Sciatic nerve (tissue), 2 donors: ENCODE measurements around the gene LGALS8. TPM values are rescaled to one million over a fixed set of nuclear protein-coding genes. Genes with fewer than 3 reads are reported as not detected.
"Not testable (repeated sequence)": the region's sequence is repeated elsewhere in the genome, so short reads cannot be mapped to it uniquely, and the experiment has no call there.

Experiments
- ATAC-seq: fragments of 200-7000 bp; cut with Tn5 transposase; one replicate; pipeline ENCODE4 v1.9.1; 2020; ENCODE audit warnings: mild to moderate bottlenecking, moderate library complexity
- DNase-seq: peaks from one replicate; pipeline ENCODE4 v3.0.0-alpha.2; 2020; ENCODE audit warnings: low spot score
- intact Hi-C: fragments of 100-400 bp; cut with DNase I; formaldehyde crosslinking; loops from one replicate; pipeline ENCODE4 v1.14.2; 2022
- total RNA-seq: library from RNA; stranded (reverse); fragmentation: NEBNext Ultra II Directional; extraction: Animal tissue kit (Norgen Biotek cat#: 25700); gene quantifications from one replicate; pipeline ENCODE4 v1.2.1, GENCODE V29; 2021
- donor health status: DM: no; HTN: no; CAD: no.
- donor health status: DM: no; HTN: no; CAD: no.

LGALS8 gene
- 69.4 TPM for total RNA-seq

DNA sequence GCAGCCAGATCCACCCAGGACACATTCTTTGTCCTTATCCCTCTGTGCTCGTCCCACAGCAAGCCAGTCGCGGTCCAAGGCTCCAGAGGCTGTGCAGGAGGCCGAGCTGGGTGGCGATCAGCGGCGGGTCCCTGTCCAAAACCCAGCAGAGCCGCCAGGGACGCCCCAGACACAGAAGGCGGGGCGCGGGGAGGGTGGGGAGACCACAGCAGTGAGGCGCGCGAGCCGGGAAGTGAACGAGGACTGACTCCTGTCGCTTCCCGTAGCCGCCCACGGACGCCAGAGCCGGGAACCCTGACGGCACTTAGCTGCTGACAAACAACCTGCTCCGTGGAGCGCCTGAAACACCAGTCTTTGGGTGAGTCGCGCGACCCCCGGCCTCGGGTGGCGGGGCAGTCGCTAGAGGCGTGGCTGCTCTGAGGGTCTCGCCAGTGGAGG is at the start of gene LGALS8:
Gene LGALS8, plus strand, starts transcription at position 279 of the 438 bp plus-strand sequence. CDS start 2,089 bp downstream, outside the sequence.
- intact Hi-C loops: no loop called here
- peak; percentile 94 for DNase-seq
- peak; percentile 97 for ATAC-seq

DNA sequence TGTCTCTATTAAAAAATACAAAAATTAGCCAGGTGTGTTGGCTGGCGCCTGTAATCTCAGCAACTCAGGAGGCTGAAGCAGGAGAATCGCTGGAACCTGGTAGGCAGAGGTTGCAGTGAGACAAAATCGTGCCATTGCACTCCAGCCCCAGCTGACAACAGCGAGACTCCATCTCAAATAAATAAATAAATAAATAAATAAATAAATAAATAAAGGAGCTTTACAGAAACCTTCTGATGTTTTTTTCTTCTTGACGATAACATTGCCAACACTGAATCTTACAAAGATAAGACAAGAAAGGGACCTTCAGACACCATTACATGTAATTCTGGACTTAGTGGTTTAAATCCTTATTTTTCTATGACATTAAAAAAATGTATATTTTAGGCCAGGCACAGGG is 47.8 kb upstream of the LGALS8 start:
- no peak for DNase-seq
- intact Hi-C loops: no loop called here
- ATAC-seq: no peak

DNA sequence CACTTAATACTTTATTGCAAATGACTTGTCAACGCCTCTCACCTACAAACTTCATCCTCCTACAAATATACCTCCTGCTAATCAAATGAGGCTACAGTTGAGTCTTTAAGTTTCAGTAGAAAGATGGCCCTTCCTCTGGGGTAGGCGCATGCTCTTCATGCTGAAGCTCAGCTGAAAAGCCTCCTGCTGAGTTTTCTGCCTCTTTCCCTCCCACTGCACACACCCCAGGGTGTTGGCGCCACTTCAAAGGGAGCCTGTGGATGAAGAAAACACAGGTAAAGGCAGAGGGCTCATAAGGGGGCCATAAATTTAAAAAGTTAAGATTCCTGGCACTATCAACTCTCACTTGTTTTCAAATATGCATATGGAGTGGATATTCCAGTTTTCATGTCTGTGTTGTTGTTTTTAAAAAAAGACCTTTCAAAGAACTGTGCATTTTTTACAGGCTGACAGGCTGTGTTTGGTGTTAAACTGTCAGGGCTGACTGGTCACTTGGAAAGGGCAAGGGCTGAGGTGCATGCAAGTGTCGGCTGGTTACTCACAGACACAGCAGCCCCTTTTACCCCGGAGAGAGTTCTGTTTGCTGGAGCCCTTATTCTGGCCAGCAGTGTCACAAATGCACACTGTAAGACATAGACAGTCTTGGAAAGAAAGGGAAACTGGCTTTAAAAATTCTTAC is 42.9 kb upstream of the LGALS8 start:
- ATAC-seq (no peak), DNase-seq (no peak)
- intact Hi-C loops: no loop called here

DNA sequence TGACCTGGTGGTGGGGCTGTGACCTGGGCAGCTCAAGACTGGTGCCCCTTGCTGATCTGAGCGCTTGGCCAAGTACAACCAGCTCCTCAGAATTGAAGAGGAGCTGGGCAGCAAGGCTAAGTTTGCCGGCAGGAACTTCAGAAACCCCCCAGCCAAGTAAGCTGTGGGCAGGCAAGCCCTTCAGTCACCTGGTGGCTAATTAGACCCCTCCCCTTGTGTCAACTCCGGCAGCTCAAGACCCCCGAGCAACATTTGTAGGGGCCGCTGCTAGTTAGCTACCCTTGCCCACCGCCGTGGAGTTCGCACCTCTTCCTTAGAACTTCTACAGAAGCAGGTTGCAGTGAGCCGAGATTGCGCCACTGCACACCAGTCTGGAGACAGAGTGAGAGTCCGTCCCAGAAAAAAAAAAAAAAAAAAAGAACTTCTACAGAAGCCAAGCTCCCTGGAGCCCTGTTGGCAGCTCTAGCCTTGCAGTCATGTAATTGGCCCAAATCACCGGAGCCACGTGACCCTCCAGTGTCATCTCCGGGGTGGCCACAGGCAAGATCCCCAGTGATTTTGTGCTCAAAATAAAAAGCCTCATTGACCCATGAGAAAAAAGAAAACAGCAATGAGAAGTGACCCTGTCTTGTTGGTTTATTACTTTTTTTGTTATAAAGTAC is 39.3 kb upstream of the LGALS8 start:
- ATAC-seq: no peak
- intact Hi-C loops: no loop called here
- DNase-seq: no peak

DNA sequence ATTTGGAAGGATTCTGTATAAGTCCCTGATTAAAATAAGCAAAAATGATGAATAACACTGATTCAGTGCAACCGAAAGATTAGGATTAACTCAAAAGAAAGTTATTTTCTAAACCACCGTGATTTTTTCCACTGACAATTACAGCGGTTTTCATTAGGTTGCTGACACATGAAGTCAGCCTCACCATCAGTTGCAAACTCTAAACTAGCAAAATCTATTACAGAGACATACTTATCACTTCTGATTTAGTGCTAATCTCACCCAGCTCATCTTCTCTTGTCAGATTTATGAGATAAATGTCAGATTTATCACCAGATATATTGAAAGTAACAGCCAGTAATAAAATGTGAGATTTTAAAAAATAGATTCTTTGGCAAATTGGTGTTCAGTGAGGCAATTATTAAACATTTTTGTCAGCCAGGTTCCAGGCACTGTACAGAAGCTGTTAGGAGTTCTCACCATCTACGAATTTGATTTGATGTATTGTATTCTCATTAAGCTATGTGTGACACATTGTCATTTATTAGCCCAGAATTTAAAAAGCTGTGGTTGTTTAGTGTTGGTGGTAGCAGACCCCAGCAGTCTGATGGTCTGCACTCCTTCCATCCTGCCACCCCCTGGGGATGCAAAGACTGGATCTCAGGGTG is 37.3 kb upstream of the LGALS8 start:
- DNase-seq: no peak
- ATAC-seq: no peak
- intact Hi-C loops: no loop called here

DNA sequence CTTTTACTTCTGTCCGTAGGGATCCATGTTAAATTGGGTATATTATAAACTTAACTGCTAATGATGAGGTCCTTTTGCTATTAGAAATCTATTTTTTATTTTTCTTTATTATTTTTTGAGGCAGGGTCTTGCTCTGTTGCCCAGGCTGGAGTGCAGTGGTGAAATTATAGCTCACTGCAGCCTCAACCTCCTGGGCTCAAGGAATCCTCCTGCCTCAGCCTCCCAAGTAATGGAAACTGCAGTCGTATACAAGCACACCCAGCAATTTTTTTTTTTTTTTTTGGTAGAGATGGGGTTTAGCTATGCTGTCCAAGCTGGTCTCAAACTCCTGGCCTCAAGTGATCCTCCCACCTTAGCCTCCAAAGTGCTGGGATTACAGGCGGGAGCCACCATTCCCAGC is 34.6 kb upstream of the LGALS8 start:
- ATAC-seq, intact Hi-C loops, DNase-seq: not testable (repeated sequence)

DNA sequence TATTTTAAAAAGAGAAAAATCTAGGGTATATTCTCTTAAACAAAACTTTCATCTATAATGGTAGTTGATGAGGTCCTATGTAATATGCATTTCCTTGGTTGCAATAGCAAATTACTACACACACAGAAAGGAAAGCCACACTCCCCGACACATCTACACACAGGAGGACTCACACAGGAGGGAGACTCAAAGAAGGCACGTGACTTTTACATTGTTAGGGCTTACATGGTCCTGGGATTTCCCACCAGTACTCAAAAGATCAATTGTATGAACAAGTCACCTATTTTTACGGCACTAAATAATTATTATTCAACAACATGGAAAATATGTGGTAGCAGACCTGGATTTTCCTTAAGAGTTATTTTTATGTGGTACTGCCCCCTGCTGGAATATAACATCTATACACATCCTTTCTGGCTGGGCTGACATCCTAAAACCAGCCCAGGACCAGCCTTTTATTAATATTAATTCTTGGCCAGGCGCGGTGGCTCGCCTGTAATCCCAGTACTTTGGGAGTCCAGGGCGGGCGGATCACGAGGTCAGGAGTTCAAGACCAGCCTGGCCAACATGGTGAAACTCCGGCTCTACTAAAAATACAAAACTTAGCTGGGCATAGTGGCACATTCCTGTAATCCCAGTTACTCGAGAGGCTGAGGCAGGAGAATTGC is 33.9 kb upstream of the LGALS8 start:
- intact Hi-C loops: loop anchor here (10.0 kb wide), 1 partner anchor 385 kb away; no protein-coding TSS in a partner anchor
- peak; percentile 67 for ATAC-seq

DNA sequence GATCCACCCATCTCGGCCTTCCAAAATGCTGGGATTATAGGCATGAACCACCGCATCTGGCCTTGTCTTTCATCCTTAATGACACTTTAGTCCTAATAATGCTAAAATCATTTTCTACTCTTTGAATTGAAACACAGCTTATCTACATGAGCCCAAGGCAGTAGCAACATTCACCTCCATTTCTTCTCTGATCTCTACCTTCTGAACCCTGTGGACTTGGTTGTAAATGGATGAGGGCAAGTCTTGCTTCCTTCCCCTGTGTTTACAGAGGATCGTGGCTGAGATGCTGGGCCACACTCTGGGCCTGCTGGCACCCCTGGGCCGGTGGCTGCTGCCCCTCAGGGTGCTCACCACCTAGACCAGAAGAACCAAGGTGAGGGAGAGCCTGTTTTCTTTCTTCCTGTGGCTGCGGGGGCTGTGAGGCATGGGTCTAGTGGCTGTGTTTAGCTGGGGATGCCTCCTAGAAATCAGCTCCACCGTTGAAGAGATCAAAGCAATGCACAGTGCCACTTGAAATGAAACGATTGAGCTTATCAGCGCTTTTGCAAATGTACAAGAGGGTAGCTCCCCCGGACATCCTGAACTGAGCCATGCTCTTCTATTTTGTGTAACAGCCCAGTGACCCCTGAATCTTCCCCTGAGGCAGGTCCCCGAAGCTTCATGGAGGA is 32.2 kb upstream of the LGALS8 start:
- ATAC-seq: no peak
- DNase-seq: no peak
- intact Hi-C loops: loop anchor here (10.0 kb wide), 1 partner anchor 387 kb away; no protein-coding TSS in a partner anchor

More for the DNA sequence above, 33.9 kb upstream of the LGALS8 start:
- DNase-seq: no peak

DNA sequence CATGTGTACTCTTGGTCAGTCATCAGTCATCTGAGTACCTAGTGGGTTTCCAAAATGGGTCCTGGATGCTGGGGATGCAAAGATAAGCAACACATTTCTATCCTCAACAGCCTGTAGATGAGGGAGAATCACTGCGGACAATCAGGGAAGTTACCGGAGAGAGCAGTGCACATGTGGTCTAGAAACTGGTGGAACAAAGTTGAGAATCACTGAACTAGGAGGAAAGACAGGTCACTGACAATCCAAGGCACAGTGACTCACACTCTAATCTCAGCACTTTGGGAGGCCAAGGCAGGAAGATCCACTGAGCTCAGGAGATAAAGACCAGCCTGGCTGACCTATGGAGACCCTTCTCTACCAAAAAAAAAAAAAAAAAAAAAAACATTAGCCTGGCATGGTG is 31.4 kb upstream of the LGALS8 start:
- no peak for DNase-seq
- intact Hi-C loops: loop anchor here (10.0 kb wide), 1 partner anchor 388 kb away; no protein-coding TSS in a partner anchor
- no peak for ATAC-seq

DNA sequence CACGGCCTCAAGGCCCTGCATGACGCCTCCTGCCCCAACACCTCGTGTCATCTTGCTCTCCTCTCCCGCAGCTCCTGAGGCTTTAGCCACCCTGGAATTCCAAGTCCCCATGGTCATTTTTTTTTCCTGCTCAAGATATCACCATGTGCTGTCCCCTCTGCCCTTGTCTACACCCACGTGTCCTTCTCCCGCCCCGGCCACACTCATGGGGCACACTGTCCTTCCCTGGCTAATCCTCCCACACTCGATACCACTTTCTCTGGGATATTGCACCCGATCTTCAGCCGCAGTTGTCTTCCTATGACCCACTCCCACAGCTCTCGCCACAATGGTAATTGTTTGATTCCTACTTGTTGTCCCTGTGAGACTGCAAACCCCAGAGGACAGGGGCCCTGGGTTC is 29.7 kb upstream of the LGALS8 start:
- no peak for ATAC-seq
- intact Hi-C loops: loop anchor here (10.0 kb wide), 1 partner anchor 389 kb away; no protein-coding TSS in a partner anchor

DNA sequence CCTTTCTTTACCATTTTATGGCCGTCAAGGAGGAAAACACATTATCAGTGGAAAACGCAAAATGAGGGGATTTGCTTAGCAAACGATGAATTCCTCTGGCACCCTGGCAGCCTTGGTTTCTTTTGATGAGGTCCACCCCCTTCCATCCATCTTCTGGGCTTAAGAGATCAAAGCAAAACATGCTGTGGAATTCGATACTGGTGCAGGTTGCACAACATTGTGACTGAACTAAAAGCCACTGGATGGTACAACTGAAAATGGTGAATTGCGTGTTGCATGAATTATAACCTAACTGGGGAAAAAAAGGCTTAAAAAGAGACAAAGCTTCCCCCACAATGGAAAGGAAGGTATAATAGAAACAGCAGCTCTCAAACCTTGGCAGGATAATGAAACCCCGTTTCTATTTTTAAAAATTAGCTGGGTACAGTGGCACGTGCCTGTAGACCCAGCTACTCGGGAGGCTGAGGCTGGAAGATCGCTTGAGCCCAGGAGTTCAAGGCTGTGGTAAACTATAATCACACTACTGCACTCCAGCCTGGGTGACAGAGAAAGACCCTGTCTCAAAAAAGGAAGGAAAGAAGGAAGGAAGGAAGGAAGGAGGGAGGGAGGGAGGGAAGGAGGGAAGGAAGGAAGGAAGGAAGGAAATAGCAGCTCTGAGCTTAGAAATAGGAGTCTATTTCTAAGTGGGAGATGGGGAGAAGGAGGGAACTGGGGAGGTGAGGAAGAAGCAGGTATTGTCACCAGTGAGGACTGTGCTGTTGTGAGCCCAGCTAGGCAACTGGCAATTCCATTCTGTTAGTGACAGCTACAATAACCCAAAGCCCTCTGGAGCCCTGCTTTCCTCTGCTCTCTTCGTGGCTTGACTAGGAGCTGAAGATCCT is 29.0 kb upstream of the LGALS8 start:
- intact Hi-C loops: loop anchor here (10.0 kb wide), 1 partner anchor 390 kb away; no protein-coding TSS in a partner anchor
- ATAC-seq (no peak), DNase-seq (no peak)

More for the DNA sequence above, 29.7 kb upstream of the LGALS8 start:
- no peak for DNase-seq

DNA sequence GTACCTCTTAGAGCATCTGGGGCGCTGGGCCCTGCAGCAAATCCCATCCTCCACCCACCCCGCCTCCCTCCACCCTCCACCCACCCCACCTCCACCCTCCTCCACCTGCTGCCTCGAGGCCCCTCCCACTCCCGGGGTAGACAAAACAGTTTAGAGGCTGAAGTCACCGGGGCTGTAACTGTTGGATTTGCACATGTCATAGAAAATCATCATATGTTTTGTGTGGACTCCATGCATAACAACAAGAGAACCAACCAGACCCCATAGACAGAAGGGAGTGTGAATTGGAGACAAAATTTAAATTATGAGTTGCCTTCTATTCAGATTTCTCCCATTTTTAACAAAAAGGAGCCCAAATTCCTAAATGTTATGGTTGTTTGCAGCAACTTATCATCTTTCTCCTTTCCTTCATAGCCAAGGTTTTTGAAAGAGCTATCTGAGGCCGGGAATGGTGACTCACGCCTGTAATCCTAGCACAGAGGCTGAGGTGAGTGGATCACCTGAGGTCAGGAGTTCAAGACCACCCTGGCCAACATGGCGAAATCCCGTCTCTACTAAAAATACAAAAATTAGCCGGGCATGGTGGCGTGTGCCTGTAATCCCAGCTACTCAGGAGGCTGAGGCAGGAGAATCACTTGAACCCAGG is 28.2 kb upstream of the LGALS8 start:
- DNase-seq: no peak
- intact Hi-C loops: loop anchor here (10.0 kb wide), 1 partner anchor 391 kb away; no protein-coding TSS in a partner anchor
- no peak for ATAC-seq

DNA sequence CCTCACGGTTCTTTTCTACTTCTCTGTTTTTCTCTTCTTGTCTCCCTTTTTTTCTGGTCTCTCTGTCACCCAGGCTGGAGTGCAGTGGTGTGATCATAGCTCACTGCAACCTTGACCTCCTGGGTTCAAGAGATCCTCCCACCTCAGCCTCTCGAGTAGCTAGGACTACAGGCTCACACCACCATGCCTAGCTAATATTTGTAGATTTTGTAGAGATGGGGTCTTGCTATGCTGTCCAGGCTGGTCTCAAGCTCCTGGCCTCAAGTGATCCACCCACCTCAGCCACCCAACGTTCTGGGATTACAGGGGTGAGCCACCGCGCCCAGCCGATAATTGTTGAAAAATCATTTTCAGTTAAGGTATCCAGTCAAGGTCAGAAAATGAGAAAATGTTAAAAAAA is 25.9 kb upstream of the LGALS8 start:
- intact Hi-C loops: loop anchor here (10.0 kb wide), 1 partner anchor 393 kb away; no protein-coding TSS in a partner anchor
- no peak for DNase-seq
- no peak for ATAC-seq

DNA sequence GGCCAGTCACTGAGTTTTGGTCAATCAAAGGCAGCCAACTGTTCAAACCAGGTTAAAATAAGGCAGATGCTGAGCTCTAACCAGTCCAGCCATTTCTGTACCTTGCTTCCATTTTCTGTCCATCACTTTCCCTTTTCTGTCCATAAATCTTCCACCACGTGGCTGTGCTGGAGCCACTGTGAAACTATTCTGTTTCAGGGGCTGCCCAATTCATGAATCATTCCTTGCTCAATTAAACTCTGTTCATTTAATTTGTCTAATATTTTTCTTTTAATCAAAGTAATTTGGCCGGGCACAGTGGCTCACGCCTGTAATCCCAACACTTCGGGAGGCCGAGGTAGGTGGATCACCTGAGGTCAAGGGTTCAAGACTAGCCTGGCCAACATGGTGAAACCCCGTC is 22.7 kb upstream of the LGALS8 start:
- intact Hi-C loops: no loop called here
- no peak for ATAC-seq

DNA sequence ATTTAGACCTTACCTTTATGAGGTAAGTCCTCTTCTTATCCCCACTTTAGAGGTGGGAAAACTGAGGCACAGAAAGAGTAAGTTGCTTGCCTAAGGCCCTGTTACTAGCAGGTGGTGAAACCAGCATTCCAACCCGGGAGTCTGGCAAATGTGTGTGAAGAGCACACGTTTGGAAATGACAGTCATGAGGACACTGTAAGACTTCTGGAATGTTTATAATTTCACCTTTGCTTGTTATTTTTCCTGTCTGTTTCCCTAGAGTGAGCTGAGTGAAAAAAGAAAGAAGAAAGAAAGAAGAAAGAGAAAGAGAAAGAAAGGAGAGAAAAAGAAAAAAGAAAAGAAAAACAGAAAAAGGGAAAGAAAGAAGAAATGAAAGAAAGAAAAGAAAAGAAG is 21.2 kb upstream of the LGALS8 start:
- intact Hi-C loops: no loop called here
- no peak for DNase-seq
- no peak for ATAC-seq

More for the DNA sequence above, 22.7 kb upstream of the LGALS8 start:
- DNase-seq: no peak

DNA sequence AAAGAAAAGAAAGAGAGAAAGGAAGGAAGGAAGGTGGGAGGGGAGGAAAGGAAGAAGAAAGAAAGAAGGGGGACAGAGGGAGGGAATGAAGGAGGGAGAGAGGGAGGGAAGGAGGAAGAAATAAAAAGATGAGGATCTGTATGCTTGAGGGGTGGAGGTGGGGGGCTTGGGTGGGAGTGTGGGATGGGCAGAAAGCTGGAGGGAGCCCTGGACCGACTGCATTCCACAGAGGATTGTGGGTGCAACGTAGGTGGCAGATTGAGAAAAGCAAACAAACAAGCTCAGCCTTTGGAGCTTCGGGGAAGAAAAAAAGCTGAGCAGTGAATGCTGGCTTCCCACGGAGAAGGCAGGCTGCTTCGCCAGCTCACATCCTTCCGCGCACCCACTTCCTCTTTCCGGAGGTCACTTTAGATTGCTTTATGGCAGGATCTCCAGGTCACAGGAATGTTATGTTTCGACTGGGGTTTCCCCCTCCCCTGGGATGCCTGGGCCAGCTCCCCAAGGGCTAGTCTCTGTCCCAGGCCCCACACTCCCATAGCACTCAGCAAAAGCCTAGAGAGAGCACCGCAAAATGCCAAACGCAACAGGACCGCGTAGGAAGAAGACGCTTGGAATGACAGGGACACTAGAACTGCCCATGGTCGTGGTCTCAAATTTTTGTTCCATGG is 20.7 kb upstream of the LGALS8 start:
- DNase-seq: peak; percentile 69
- intact Hi-C loops: no loop called here
- peak; percentile 80 for ATAC-seq

DNA sequence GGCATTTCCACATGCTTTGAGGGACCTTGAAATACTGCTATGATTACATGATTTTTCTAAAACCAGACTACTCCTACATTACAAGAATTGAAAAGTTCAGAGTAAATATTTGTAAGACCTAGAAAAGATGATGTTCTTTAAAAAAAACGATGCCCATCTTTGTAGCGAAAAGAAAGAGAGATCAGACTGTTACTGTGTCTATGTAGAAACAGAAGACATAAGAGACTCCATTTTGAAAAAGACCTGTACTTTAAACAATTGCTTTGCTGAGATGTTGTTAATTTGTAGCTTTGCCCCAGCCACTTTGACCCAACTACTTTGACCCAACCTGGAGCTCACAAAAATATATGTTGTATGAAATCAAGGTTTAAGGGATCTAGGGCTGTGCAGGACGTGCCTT is 19.4 kb upstream of the LGALS8 start:
- intact Hi-C loops: not testable (repeated sequence)

More for the DNA sequence above, 19.4 kb upstream of the LGALS8 start:
- ATAC-seq, DNase-seq: not testable (repeated sequence)
